Measurements from ENCODE around the gene FERMT3.

DNA sequence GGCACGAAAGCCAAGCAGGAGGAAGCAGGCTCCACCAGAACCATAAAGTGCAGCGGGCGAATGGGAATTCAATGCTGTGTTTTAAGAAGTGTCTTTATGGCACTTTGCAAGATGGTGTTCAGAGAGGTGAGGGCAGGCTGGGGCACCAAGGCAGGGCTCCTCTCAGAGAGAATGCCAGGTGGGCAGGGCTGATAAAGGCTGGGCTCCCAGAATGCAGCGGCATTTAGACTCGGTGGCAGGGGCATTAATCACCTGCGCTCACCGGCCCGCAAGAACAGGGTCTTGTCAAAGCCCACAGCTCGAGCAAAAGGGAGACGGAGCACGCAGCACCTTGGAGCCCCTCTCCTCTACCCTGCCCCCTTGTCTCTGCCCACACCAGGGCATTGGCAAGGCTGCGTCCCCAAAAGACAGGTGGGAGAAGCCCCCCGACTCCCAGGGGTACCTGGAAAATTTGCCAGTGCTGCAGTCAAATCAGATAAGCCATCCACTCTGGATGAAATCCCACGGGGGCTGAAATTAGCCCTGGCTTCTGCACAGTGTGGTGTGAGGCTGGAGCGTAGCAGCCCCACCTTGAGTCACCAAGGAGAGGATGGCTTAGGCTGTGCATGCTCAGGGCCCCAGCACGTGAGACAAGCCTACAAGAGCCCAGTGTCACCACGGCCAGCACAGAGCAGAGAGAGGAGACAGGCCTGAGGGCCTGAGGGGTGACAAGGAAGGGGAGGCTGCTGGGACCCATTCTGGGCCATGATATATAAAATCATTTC lies 48.7 kb upstream of the FERMT3 start:
- TF ChIP-seq, protein P1, sequence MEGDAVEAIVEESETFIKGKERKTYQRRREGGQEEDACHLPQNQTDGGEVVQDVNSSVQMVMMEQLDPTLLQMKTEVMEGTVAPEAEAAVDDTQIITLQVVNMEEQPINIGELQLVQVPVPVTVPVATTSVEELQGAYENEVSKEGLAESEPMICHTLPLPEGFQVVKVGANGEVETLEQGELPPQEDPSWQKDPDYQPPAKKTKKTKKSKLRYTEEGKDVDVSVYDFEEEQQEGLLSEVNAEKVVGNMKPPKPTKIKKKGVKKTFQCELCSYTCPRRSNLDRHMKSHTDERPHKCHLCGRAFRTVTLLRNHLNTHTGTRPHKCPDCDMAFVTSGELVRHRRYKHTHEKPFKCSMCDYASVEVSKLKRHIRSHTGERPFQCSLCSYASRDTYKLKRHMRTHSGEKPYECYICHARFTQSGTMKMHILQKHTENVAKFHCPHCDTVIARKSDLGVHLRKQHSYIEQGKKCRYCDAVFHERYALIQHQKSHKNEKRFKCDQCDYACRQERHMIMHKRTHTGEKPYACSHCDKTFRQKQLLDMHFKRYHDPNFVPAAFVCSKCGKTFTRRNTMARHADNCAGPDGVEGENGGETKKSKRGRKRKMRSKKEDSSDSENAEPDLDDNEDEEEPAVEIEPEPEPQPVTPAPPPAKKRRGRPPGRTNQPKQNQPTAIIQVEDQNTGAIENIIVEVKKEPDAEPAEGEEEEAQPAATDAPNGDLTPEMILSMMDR (IDR thresholded peaks at IDR 0.05; ENCODE audit: borderline replicate concordance, extremely low read depth, low read length, poor library complexity, severe bottlenecking) = no peak
- TF ChIP-seq EZH2 (IDR thresholded peaks at IDR 0.05; ENCODE audit: borderline replicate concordance, low read depth, low read length, severe bottlenecking) = no peak
